GM12872 (cell line): Measurements from ENCODE around the gene STYXL2.

ENCODE experiments used
- TF ChIP-seq, protein P1 (sequence below): IDR thresholded peaks from 3 replicates; pipeline ENCODE4 v1.5.1; 2011; ENCODE audit warnings: low read depth, mild to moderate bottlenecking, low read length, moderate library complexity; ENCODE audit not compliant: insufficient read depth

The STYXL2 gene

DNA sequence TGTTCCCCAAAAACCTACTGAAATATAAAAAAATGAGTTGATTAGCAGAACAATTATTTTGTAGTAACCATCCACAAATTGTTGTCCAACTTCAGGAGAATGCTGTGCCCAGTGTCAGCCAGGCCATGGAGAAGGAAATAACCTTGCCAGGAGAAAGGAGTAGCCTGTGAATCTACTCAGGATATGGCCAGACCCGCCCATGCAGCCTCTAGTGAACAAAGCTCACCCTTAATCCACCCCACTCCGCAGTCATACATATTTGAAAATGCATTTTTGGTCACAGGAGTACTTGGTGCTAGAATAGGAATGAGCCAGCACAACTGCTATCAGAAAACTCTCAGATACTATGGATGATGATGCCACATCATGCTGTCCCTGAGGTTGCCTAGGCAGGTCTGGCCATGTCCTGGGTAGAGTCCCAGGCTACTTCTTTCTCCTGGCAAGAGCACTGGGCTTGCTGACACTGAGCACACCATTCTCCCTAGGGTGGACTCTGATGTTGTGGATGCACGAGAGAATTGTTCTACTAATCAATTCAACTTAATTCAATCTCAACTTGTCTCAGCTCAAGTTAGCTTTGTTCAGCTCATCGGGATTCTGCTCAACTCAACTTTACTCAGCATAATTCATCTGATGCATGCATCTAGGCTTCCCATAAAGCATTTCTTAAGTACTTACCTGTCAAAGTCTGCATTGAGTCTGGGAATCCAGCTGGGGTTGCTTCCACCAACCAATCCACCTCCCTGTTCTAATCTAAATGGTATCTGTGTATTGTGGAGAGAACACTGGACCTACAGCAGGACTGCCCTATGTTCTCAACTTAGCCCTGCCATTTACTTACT is 18.2 kb downstream of the STYXL2 start:
- TF ChIP-seq, protein P1, sequence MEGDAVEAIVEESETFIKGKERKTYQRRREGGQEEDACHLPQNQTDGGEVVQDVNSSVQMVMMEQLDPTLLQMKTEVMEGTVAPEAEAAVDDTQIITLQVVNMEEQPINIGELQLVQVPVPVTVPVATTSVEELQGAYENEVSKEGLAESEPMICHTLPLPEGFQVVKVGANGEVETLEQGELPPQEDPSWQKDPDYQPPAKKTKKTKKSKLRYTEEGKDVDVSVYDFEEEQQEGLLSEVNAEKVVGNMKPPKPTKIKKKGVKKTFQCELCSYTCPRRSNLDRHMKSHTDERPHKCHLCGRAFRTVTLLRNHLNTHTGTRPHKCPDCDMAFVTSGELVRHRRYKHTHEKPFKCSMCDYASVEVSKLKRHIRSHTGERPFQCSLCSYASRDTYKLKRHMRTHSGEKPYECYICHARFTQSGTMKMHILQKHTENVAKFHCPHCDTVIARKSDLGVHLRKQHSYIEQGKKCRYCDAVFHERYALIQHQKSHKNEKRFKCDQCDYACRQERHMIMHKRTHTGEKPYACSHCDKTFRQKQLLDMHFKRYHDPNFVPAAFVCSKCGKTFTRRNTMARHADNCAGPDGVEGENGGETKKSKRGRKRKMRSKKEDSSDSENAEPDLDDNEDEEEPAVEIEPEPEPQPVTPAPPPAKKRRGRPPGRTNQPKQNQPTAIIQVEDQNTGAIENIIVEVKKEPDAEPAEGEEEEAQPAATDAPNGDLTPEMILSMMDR: no peak

DNA sequence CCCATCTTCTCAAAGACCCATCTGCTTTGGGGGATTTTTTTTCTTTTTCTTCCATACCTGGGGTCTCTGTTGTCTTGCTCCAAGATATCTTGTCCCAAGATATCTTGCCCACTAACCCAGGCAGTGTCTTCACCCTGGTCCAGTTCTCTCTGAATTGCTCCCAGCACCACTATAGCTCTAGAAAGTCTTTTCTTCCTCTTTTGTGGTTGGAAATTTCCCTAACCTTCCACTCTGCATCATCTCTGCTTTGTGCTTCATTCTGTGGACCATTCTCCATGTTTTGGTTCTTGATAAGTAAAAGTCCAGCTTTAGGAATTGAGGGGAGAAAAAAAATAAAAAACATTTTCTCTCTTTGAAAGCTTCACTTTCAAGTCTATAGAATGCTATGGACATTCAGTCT is 20.9 kb downstream of the STYXL2 start:
- TF ChIP-seq, protein P1: no peak

DNA sequence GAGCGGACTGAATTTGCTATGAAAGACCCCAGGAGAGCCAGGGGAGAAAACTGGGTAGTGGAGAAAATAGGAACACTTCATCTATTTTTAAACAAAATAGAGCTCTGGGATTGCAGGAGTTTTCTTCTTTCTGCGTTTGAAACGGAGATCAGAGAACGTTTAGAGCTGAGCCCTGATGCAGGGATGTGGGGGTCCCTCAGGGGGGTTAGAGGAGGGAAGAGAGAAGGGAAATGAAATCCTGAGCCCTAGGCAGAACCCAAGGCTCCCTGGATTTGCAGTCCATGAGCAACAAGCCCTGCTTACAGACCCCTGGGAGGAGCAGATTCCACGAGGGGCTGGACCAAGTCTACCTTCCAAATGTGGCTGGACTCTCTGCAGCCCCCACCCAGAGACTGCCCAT is 21.8 kb downstream of the STYXL2 start:
- TF ChIP-seq, protein P1: no peak

DNA sequence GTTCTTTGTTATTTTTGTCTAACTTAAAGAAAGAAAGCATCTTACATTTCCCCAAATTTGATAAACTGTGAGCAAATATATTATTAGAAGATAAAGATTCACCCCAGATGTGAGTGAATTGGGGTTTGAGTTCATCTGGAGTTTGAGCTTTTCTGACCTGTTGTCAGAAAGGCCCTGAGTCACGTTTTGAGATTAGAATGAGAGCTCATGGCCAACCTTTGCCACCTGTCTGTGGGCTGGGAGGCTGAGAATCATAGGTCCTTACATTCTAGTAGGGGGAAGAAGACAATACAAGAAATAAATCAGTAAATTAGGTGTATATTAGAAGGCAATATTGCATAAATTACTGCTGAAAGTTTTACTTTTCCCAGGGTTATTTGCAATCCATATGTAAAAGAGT is 22.3 kb downstream of the STYXL2 start:
- TF ChIP-seq, protein P1: no peak

DNA sequence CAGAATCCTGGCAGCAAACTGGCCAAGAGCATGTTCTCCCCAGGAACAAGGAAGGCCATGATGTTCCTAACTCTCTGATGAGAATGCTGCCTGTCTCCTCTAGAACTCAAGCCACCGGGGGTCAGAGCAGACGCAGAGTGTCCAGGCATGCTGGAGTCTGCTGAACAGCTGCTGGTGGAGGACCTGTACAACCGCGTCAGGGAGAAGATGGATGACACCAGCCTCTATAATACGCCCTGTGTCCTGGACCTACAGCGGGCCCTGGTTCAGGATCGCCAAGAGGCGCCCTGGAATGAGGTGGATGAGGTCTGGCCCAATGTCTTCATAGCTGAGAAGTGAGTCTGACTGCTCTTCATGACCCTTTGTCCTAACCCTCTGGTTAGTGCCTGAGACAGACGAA is 23.4 kb downstream of the STYXL2 start:
- TF ChIP-seq, protein P1: no peak

DNA sequence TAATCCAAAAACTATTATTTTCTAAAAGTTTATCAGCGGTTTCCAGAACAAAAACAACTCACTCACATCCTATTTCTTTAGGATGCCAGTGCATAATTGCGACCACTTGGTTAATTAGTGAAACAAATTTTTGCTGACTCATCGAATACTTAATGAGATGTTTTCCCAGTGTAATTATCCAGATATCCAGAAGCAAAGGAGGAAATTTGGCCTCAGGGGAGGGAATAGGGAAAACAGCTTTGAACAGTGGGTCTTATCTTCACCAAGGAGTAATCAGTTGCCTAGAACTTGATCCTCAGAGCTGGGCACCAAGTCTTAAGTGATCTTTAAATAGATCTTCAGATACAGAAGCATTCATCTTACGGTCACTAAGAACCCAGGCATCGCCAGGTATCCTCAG is 24.3 kb downstream of the STYXL2 start:
- TF ChIP-seq, protein P1: no peak

DNA sequence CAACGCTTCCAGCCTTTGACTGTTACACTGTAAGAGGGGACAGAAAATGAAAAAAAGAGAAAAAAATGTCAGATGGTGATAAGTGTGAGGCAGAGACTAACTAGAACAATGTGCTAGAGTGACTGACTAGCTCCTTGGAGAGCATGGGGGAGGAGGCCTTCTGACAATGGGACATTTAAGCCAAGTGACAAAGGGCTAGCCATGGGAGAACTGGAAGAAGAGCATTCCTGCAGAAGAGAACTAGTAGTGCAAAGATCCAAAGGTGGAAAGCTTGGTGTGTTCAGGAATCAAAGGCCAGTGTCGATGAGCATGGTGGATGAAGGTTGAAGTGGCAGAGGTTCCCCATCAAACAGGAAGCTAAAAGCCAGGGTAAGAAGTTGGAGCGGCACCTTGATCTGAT is 25.8 kb downstream of the STYXL2 start:
- TF ChIP-seq, protein P1: no peak

DNA sequence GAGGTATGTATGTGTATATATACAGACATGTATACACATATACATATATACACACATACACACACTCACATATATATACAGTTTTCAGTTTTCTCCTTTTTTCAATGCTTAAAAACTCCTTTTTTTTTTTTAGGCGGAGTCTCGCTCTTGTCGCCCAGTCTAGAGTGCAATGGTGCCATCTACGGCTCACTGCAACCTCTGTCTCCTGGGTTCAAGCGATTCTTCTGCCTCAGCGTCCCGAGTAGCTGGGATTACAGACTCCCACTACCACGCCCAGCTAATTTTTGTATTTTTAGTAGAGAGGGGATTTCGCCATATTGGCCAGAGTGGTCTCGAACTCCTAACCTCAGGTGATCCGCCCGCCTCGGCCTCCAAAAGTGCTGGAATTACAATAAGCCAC is 27.0 kb downstream of the STYXL2 start:
- TF ChIP-seq, protein P1: no peak
